Panc1 (cell line): ENCODE measurements around the gene ATP2B2. TPM values are rescaled to one million over a fixed set of nuclear protein-coding genes. Genes with fewer than 3 reads are reported as not detected.

Experiments used
- ATAC-seq: fragments of 200-7000 bp; cut with Tn5 transposase; 2 replicates; pipeline ENCODE4 v1.9.1; 2020; ENCODE audit warnings: mild to moderate bottlenecking, moderate library complexity
- BruUV-seq: library from RNA; stranded (reverse); fragments of 400-500 nt; replicated peaks from 2 replicates; lab custom pipeline; 2021; lab: Mats Ljungman, UMichigan
- CTCF ChIA-PET: fragments of 300-600 bp; sonication (Branson Sonifier 250); formaldehyde crosslinking; loops from one replicate; lab custom pipeline; 2022; ENCODE audit warnings: antibody characterized with exemption; lab: Charles Lee
- POLR2A ChIA-PET: fragments of 300-600 bp; sonication (Branson Sonifier 250); formaldehyde crosslinking; loops from one replicate; lab custom pipeline; 2022; ENCODE audit warnings: antibody characterized with exemption; lab: Charles Lee
- DNase-seq: peaks from one replicate; pipeline ENCODE4 v3.0.0-alpha.2; 2010; ENCODE audit warnings: low read depth, low spot score
- H3K27ac ChIP-seq: 2 replicates; pipeline ENCODE4 v1.5.1; 2011; ENCODE audit warnings: mild to moderate bottlenecking, low read length, inconsistent platforms
- H3K27me3 ChIP-seq: fragments of 200-500 bp; sonication (Bioruptor generic); 2 replicates; pipeline ENCODE4 v1.6.0; 2014; ENCODE audit warnings: low read length, inconsistent platforms; ENCODE audit not compliant: control insufficient read depth, insufficient read depth
- H3K36me3 ChIP-seq: fragments of 200-500 bp; sonication (Bioruptor generic); 2 replicates; pipeline ENCODE4 v1.5.1; 2014; ENCODE audit warnings: inconsistent platforms, mild to moderate bottlenecking, low read length, moderate library complexity; ENCODE audit not compliant: control insufficient read depth, insufficient read depth
- H3K4me1 ChIP-seq: 2 replicates; pipeline ENCODE4 v1.5.1; 2011; ENCODE audit warnings: inconsistent platforms, mild to moderate bottlenecking, low read length, moderate library complexity; ENCODE audit not compliant: control insufficient read depth, insufficient read depth
- H3K4me3 ChIP-seq, 2 experiments: 2 replicates each; pipeline ENCODE4 v1.5.1; 2011 to 2012; ENCODE audit warnings: low read depth in 2 of 2, low read length in 2 of 2, mild to moderate bottlenecking in 2 of 2, inconsistent platforms in 1 of 2, moderate library complexity in 1 of 2
- H3K9me3 ChIP-seq: fragments of 200-500 bp; sonication (Bioruptor generic); 2 replicates; pipeline ENCODE4 v1.5.1; 2014; ENCODE audit warnings: low read depth, mild to moderate bottlenecking, inconsistent platforms, low read length, moderate library complexity; ENCODE audit not compliant: control insufficient read depth, insufficient read depth
- POLR2AphosphoS5 ChIP-seq: IDR thresholded peaks from 2 replicates; pipeline ENCODE4 v1.6.1; 2012; ENCODE audit warnings: mild to moderate bottlenecking, low read depth, low read length, moderate library complexity
- SIN3A ChIP-seq: IDR thresholded peaks from 2 replicates; pipeline ENCODE4 v1.6.1; 2012; ENCODE audit warnings: low read depth, mild to moderate bottlenecking, low read length, moderate library complexity, borderline replicate concordance; ENCODE audit not compliant: insufficient read depth
- TCF7L2 ChIP-seq: IDR thresholded peaks from 2 replicates; pipeline ENCODE4 v1.6.1; 2011; ENCODE audit warnings: mild to moderate bottlenecking, low read depth, low read length, inconsistent platforms
- in situ Hi-C: cut with HindIII; loops from 2 replicates; pipeline ENCODE4 v1.10.0; 2016; ENCODE audit warnings: low sequenced_read_pairs, low pct_unique_long_range_greater_than_20kb
- intact Hi-C: fragments of 100-400 bp; cut with micrococcal nuclease; formaldehyde crosslinking; loops from one replicate; pipeline ENCODE4 v1.10.0; 2022; ENCODE audit not compliant: unreplicated experiment
- total RNA-seq: library from RNA; stranded (reverse); gene quantifications from one replicate; pipeline ENCODE4 v1.2.1, GENCODE V29; 2021; ENCODE audit not compliant: unreplicated experiment
- TF ChIP-seq, protein P1 (sequence below), 2 experiments: IDR thresholded peaks; 2 replicates each; pipeline ENCODE4 v1.6.1; 2011 to 2012; ENCODE audit warnings: low read depth in 2 of 2, control low read depth in 1 of 2, low read length in 1 of 2, mild to moderate bottlenecking in 1 of 2, moderate library complexity in 1 of 2; ENCODE audit not compliant: insufficient read depth in 1 of 2
- TF ChIP-seq, protein P2 (sequence below): fragments of 450-650 bp; IDR thresholded peaks from 2 replicates; pipeline ENCODE4 v1.5.1; 2017; ENCODE audit warnings: mild to moderate bottlenecking

The ATP2B2 gene
- total RNA-seq, 1 experiment from 2014 or later = not detected

DNA sequence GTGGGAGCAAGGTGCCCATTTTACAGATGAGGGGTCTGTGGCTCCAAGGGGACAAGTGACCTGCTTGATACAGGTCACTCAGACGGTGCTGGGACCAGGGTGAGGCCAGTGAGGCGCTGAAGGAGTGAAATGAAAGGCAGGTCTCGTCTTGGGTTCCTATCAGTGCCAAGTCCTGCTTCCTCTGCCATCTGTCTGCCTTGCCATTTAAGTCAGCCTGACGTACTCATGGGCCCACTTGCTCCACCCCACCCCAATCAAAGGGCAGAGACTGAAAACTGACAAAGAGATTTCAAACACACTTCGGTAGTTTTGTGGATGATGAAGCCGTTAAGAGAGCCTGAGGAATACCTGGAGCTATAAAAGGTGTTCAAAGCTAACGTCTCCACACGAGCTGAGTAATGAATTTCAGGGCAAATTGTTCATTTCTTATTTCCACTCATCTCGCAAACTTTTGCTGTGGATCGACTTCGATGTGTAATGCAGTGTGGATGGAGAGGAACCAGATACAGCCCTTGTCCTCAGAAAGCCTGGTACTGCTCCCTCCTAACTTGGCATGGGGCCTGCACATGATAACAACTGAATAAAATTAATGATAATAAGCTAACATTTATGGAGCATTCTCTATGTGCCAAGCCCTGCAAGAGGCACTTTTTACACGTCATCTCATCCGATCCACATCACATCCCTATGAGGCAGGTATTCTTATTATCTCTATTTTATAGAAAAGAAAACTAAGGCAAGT is 36.6 kb downstream of the ATP2B2 start:
- no peak for TF ChIP-seq SIN3A
- no peak for TF ChIP-seq POLR2AphosphoS5
- TF ChIP-seq, protein P1, sequence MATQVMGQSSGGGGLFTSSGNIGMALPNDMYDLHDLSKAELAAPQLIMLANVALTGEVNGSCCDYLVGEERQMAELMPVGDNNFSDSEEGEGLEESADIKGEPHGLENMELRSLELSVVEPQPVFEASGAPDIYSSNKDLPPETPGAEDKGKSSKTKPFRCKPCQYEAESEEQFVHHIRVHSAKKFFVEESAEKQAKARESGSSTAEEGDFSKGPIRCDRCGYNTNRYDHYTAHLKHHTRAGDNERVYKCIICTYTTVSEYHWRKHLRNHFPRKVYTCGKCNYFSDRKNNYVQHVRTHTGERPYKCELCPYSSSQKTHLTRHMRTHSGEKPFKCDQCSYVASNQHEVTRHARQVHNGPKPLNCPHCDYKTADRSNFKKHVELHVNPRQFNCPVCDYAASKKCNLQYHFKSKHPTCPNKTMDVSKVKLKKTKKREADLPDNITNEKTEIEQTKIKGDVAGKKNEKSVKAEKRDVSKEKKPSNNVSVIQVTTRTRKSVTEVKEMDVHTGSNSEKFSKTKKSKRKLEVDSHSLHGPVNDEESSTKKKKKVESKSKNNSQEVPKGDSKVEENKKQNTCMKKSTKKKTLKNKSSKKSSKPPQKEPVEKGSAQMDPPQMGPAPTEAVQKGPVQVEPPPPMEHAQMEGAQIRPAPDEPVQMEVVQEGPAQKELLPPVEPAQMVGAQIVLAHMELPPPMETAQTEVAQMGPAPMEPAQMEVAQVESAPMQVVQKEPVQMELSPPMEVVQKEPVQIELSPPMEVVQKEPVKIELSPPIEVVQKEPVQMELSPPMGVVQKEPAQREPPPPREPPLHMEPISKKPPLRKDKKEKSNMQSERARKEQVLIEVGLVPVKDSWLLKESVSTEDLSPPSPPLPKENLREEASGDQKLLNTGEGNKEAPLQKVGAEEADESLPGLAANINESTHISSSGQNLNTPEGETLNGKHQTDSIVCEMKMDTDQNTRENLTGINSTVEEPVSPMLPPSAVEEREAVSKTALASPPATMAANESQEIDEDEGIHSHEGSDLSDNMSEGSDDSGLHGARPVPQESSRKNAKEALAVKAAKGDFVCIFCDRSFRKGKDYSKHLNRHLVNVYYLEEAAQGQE (IDR thresholded peaks at IDR 0.05; ENCODE audit: insufficient read depth in 1 of 2, low read depth in 2 of 2, low read length in 1 of 2) = no peak
- TF ChIP-seq, protein P2, sequence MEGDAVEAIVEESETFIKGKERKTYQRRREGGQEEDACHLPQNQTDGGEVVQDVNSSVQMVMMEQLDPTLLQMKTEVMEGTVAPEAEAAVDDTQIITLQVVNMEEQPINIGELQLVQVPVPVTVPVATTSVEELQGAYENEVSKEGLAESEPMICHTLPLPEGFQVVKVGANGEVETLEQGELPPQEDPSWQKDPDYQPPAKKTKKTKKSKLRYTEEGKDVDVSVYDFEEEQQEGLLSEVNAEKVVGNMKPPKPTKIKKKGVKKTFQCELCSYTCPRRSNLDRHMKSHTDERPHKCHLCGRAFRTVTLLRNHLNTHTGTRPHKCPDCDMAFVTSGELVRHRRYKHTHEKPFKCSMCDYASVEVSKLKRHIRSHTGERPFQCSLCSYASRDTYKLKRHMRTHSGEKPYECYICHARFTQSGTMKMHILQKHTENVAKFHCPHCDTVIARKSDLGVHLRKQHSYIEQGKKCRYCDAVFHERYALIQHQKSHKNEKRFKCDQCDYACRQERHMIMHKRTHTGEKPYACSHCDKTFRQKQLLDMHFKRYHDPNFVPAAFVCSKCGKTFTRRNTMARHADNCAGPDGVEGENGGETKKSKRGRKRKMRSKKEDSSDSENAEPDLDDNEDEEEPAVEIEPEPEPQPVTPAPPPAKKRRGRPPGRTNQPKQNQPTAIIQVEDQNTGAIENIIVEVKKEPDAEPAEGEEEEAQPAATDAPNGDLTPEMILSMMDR = no peak
- TF ChIP-seq TCF7L2 = no peak
- ATAC-seq (no peak), DNase-seq (no peak)
- no peaks in the 10 kb centered on the region for H3K36me3 ChIP-seq
- BruUV-seq = no TSS peak
- H3K27me3 ChIP-seq = no peaks in the 10 kb centered on the region
- H3K9me3 ChIP-seq = no peaks in the 10 kb centered on the region
- no peaks in the 10 kb centered on the region for H3K4me1 ChIP-seq
- CTCF ChIA-PET = no interaction called here
- in situ Hi-C loops = no loop called here
- intact Hi-C loops = no loop called here
- POLR2A ChIA-PET = no interaction called here
- no peak overlapping the region for H3K4me3 ChIP-seq
- no peak overlapping the region for H3K27ac ChIP-seq

DNA sequence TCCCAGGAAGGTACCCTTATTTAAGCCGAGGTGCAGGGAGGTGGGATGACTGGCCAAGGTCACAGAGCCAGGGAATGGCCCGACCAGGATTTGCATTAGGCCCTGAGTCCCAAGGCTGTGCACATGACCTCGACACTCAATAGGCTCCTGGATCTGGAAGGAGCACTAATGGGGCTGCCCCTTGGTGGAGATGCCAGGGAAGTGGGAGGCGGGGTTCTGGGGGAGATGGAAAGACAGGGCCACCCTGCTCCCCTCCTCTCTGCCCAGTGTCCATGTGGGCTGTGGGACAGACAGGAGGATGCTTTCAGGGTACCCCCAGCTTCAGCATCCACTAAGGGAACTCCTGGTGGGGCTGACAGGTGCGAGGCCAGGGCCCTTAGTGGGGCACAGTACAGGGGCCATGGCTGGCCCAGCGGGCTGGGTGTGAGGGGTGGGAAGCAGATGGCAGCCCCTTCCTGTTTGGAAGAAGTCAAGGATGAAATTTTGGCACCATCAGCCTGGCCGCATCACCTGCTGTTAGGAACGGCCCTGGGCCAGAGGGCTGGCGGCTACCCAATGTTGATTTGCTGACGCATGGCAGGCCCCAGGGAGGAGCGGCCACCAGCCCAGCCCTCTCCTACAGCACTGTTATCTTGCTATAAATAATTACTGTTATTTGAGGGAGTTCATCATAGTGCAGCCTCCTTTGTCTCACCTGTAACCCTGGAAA is 37.3 kb downstream of the ATP2B2 start:
- no TSS peak for BruUV-seq
- DNase-seq (no peak), ATAC-seq (no peak)
- POLR2A ChIA-PET = no interaction called here
- no peak for TF ChIP-seq SIN3A
- TF ChIP-seq TCF7L2 = no peak
- TF ChIP-seq, protein P2 = no peak
- TF ChIP-seq, protein P1 (IDR thresholded peaks at IDR 0.05; ENCODE audit: insufficient read depth in 1 of 2, low read depth in 2 of 2, low read length in 1 of 2) = no peak
- TF ChIP-seq POLR2AphosphoS5 = no peak
- no peak overlapping the region for H3K27ac ChIP-seq
- in situ Hi-C loops (no loop called here), intact Hi-C loops (no loop called here)
- no peak overlapping the region for H3K4me3 ChIP-seq
- H3K9me3 ChIP-seq = no peaks in the 10 kb centered on the region
- H3K36me3 ChIP-seq = no peaks in the 10 kb centered on the region
- no peaks in the 10 kb centered on the region for H3K27me3 ChIP-seq
- CTCF ChIA-PET = no interaction called here
- H3K4me1 ChIP-seq = no peaks in the 10 kb centered on the region
